SU-DHL-6 (cell line): ENCODE results near the gene SVOPL.

Experiments
- H2AFZ ChIP-seq: fragments of 200-600 bp; sonication (generic); 2 replicates; pipeline ENCODE4 v1.6.1; 2014; ENCODE audit warnings: low read depth, mild to moderate bottlenecking, moderate library complexity, mixed read lengths, antibody characterized with exemption, low read length; ENCODE audit not compliant: severe bottlenecking
- H3F3A ChIP-seq: fragments of 200-600 bp; shearing (Covaris generic); 2 replicates; pipeline ENCODE4 v1.6.0; 2016; ENCODE audit warnings: antibody characterized with exemption, mild to moderate bottlenecking; ENCODE audit not compliant: insufficient read depth
- H3K27ac ChIP-seq: fragments of 200-600 bp; sonication (generic); 2 replicates; pipeline ENCODE4 v1.5.1; 2016; ENCODE audit warnings: low read depth, mild to moderate bottlenecking, low read length, moderate library complexity, mixed read lengths
- H3K27me3 ChIP-seq: fragments of 200-600 bp; sonication (generic), shearing (Covaris generic); 2 replicates; pipeline ENCODE4 v1.6.0; 2014; ENCODE audit warnings: mild to moderate bottlenecking, low read length
- H3K36me3 ChIP-seq: fragments of 200-600 bp; sonication (generic); 2 replicates; pipeline ENCODE4 v1.6.1; 2014; ENCODE audit warnings: mild to moderate bottlenecking, low read length, mixed read lengths
- H3K4me2 ChIP-seq: fragments of 300-600, 200-600 bp; shearing (Covaris generic), sonication (generic); 2 replicates; pipeline ENCODE4 v1.6.0; 2014; ENCODE audit warnings: low read length, low read depth, mild to moderate bottlenecking; ENCODE audit not compliant: poor library complexity, severe bottlenecking
- H3K4me3 ChIP-seq: fragments of 200-600 bp; sonication (generic); 2 replicates; pipeline ENCODE4 v1.5.1; 2014; ENCODE audit warnings: antibody characterized with exemption, low read length, mild to moderate bottlenecking, mixed read lengths; ENCODE audit not compliant: insufficient read depth, poor library complexity, severe bottlenecking
- H3K79me2 ChIP-seq: fragments of 200-600 bp; sonication (generic); 2 replicates; pipeline ENCODE4 v1.6.1; 2014; ENCODE audit warnings: mild to moderate bottlenecking, low read length, moderate library complexity; ENCODE audit not compliant: insufficient read depth
- H3K9ac ChIP-seq: fragments of 200-600 bp; sonication (generic); 2 replicates; pipeline ENCODE4 v1.7.0; 2014; ENCODE audit warnings: mild to moderate bottlenecking, low read length
- H3K9me2 ChIP-seq: fragments of 200-600 bp; sonication (generic); replicated peaks from 2 replicates; pipeline ENCODE4 v1.6.1; 2014; ENCODE audit warnings: low read length; ENCODE audit not compliant: insufficient read depth
- H3K9me3 ChIP-seq: fragments of 200-600 bp; sonication (generic); 2 replicates; pipeline ENCODE4 v1.6.1; 2014; ENCODE audit warnings: low read length, mixed read lengths; ENCODE audit not compliant: insufficient read depth
- H4K20me1 ChIP-seq: fragments of 200-600 bp; sonication (generic); 2 replicates; pipeline ENCODE4 v1.6.1; 2014; ENCODE audit warnings: low read depth, mild to moderate bottlenecking, antibody characterized with exemption, low read length, moderate library complexity, mixed read lengths
- CTCF ChIP-seq: fragments of 200-600 bp; sonication (generic); IDR thresholded peaks from one replicate; pipeline ENCODE4 v1.5.1; 2017; ENCODE audit warnings: antibody characterized with exemption, mild to moderate bottlenecking, low read length, moderate library complexity; ENCODE audit not compliant: insufficient read depth, poor library complexity, severe bottlenecking
- EZH2phosphoT487 ChIP-seq: fragments of 200-600 bp; sonication (generic), shearing (Covaris generic); conservative IDR thresholded peaks from 2 replicates; pipeline ENCODE4 v1.6.1; 2018; ENCODE audit warnings: mild to moderate bottlenecking, antibody characterized with exemption, low read length, moderate library complexity, mixed read lengths

Gene SVOPL

DNA sequence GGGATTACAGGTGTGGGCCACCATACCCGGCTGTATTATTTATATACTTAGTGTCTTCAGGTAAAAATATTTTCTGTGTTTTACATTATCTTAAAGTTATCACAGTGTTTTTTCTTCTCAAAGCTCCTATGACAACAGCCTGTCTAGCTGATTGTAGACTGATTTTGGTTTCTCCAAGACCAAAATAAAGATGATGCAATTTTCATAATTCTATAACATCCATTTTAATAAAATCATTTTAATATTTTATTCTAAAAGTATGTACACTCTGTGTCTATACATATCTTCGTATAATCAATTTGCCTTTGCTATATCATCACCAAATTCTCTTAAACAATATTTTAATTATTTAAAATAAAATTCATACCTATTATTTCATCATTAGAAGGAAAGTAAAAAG lies 132.5 kb downstream of the SVOPL start:
- H3K27ac ChIP-seq: no peak overlapping the region
- H4K20me1 ChIP-seq: no peaks in the 10 kb centered on the region
- H3K4me3 ChIP-seq: no peak overlapping the region
- no peak overlapping the region for H3K9ac ChIP-seq
- H3K4me2 ChIP-seq: no peak overlapping the region
- H3F3A ChIP-seq: no peaks in the 10 kb centered on the region
- no peaks in the 10 kb centered on the region for H3K9me2 ChIP-seq
- peaks cover 59% of the 10 kb centered on the region for H3K36me3 ChIP-seq
- H3K79me2 ChIP-seq: no peaks in the 10 kb centered on the region
- H3K27me3 ChIP-seq: no peaks in the 10 kb centered on the region
- TF ChIP-seq CTCF (no peak), EZH2phosphoT487 (no peak)
- peaks cover 12% of the 10 kb centered on the region for H3K9me3 ChIP-seq
- no peak overlapping the region for H2AFZ ChIP-seq

GRCh38 chr7:138565451-138566114 lies 135.6 kb downstream of the SVOPL start:
- Histone ChIP-seq H3K27me3 (no peaks in the 10 kb centered on the region), H3K9ac (no peak overlapping the region), H3K9me2 (no peaks in the 10 kb centered on the region), H3K9me3 (peaks cover 12% of the 10 kb centered on the region), H3K4me2 (no peak overlapping the region), H3F3A (no peaks in the 10 kb centered on the region), H2AFZ (no peak overlapping the region), H4K20me1 (no peaks in the 10 kb centered on the region), H3K36me3 (peaks cover 54% of the 10 kb centered on the region), H3K27ac (no peak overlapping the region), H3K4me3 (no peak overlapping the region), H3K79me2 (no peaks in the 10 kb centered on the region)
- TF ChIP-seq EZH2phosphoT487 (no peak), CTCF (no peak)

DNA sequence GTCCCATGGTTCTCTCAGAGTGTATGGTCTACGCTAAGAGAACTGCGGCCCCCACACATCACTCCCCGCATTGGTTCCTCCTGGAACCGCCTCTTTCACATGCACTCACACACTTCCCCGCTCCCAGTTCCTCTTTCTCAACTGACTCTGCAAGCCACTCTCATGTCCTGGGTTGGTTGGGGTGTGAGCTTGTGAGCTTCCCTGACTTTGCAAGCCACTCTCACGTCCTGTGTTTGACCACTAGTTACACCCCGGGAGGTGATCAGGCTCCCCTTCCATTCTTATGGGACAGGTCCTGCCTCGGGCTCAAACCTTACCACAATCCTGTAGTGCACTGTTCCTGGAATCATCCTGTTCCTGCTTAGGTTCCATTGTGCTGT lies 136.1 kb downstream of the SVOPL start:
- no peak overlapping the region for H3K9ac ChIP-seq
- no peak overlapping the region for H3K27ac ChIP-seq
- no peaks in the 10 kb centered on the region for H3K79me2 ChIP-seq
- TF ChIP-seq EZH2phosphoT487: no peak
- no peak overlapping the region for H3K4me3 ChIP-seq
- H4K20me1 ChIP-seq: no peaks in the 10 kb centered on the region
- no peaks in the 10 kb centered on the region for H3F3A ChIP-seq
- H3K36me3 ChIP-seq: peaks cover 54% of the 10 kb centered on the region
- no peaks in the 10 kb centered on the region for H3K9me2 ChIP-seq
- no peaks in the 10 kb centered on the region for H3K27me3 ChIP-seq
- H2AFZ ChIP-seq: no peak overlapping the region
- peaks cover 12% of the 10 kb centered on the region for H3K9me3 ChIP-seq
- no peak overlapping the region for H3K4me2 ChIP-seq

GRCh38 chr7:138564365-138564764 lies 136.8 kb downstream of the SVOPL start:
- TF ChIP-seq EZH2phosphoT487 (no peak), CTCF (no peak)
- no peak overlapping the region for H3K9ac ChIP-seq
- H3K9me3 ChIP-seq: peaks cover 12% of the 10 kb centered on the region
- peaks cover 53% of the 10 kb centered on the region for H3K36me3 ChIP-seq
- no peaks in the 10 kb centered on the region for H3K9me2 ChIP-seq
- H3K27me3 ChIP-seq: no peaks in the 10 kb centered on the region
- H3K4me3 ChIP-seq: no peak overlapping the region
- no peak overlapping the region for H3K4me2 ChIP-seq
- H3F3A ChIP-seq: no peaks in the 10 kb centered on the region
- H3K79me2 ChIP-seq: no peaks in the 10 kb centered on the region
- H3K27ac ChIP-seq: no peak overlapping the region
- H2AFZ ChIP-seq: no peak overlapping the region
- no peaks in the 10 kb centered on the region for H4K20me1 ChIP-seq
